GM23338 (cell line): ENCODE results near the gene RBM44.

Source experiments
- CTCF ChIP-seq, 2 experiments: fragments of 200-600 bp in 1 of 2; sonication (generic) in 1 of 2; conservative IDR thresholded peaks; 2 replicates each; pipeline versions ENCODE4 v1.5.1 to v1.6.1; 2016 to 2017; ENCODE audit warnings: antibody characterized with exemption in 2 of 2, low read depth in 2 of 2, mild to moderate bottlenecking in 2 of 2, moderate library complexity in 1 of 2
- ETS1 ChIP-seq: IDR thresholded peaks from 2 replicates; pipeline ENCODE4 v1.6.1; 2016; ENCODE audit warnings: antibody characterized with exemption
- EZH2 ChIP-seq: fragments of 200-600 bp; sonication (generic); IDR thresholded peaks from one replicate; pipeline ENCODE4 v1.8.0; 2017; ENCODE audit warnings: antibody characterized with exemption, mild to moderate bottlenecking, low read depth; ENCODE audit not compliant: unreplicated experiment
- EZH2phosphoT487 ChIP-seq: fragments of 200-600 bp; sonication (generic); IDR thresholded peaks from one replicate; pipeline ENCODE4 v1.8.1; 2018; ENCODE audit warnings: antibody characterized with exemption; ENCODE audit not compliant: unreplicated experiment
- POLR2AphosphoS5 ChIP-seq: IDR thresholded peaks from 2 replicates; pipeline ENCODE4 v1.6.1; 2016; ENCODE audit warnings: antibody characterized with exemption, low read depth
- REST ChIP-seq: IDR thresholded peaks from one replicate; pipeline ENCODE4 v1.6.1; 2018; ENCODE audit warnings: antibody characterized with exemption; ENCODE audit not compliant: unreplicated experiment
- ZNF331 ChIP-seq: fragments of 250-450 bp; sonication (Bioruptor Pico); IDR thresholded peaks from 2 replicates; pipeline ENCODE4 v1.5.0; 2020; ENCODE audit warnings: low read depth, mild to moderate bottlenecking, moderate library complexity

- TF ChIP-seq CTCF (conservative IDR thresholded peaks at IDR 0.05; ENCODE audit: low read depth in 2 of 2) (no peak), EZH2 (no peak), POLR2AphosphoS5 (no peak), REST (no peak), ZNF331 (CRISPR knock-in tag) (no peak), ETS1 (no peak), EZH2phosphoT487 (no peak)
Measured at GRCh38 chr2:237870126-237870525, 71.5 kb downstream of the RBM44 start.
